Fibroblast of mammary gland (primary cell): ENCODE measurements around the gene TMEM62.

Experiments used
- DNase-seq: peaks from one replicate; pipeline ENCODE4 v3.0.0-alpha.2; 2010; ENCODE audit warnings: low read depth
- H3K4me3 ChIP-seq: 2 replicates; pipeline ENCODE4 v1.5.1; 2011; ENCODE audit warnings: low read depth, mild to moderate bottlenecking, low read length, moderate library complexity; ENCODE audit not compliant: control insufficient read depth
- CTCF ChIP-seq: conservative IDR thresholded peaks from 2 replicates; pipeline ENCODE4 v1.5.1; 2011; ENCODE audit warnings: low read depth, low read length, inconsistent platforms; ENCODE audit not compliant: control insufficient read depth, insufficient read depth

The TMEM62 gene

DNA sequence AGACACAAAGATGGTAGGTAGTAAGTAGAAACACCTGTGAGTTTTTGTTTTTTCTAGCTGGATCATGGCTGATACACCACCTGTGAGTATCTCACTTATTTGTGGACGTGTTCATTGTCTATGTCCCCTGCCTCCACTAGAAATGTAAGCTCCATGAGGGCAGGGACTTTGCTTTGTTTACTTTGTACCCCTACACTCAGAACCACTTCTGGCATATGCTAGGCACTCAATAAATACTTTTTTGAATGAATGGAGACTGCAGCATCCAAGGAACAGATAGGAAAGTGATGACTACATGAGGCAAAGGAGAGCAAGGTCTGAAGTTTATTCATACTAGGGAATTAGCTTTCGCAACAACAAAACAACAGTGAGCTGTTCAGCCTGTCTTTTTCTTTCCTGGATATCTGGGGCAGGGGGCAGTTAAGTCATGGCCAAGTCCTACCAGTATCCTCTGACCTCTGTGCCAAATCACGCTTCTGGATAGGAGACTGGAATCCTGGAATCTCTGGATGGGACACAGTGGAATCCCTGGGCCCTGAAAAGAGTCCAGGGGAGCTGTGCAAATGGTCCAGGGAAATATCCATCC, 99.0 kb downstream of the TMEM62 start:
- H3K4me3 ChIP-seq: no peak overlapping the region
- DNase-seq: peak; percentile 35
- no peak for TF ChIP-seq CTCF
